ENCODE results near the gene SERPINA5. TPM values are rescaled to one million over a fixed set of nuclear protein-coding genes. Genes with fewer than 3 reads are reported as not detected.
A peak's percentile ranks its signal among the peaks of the same experiment; 100 is the strongest.
"Not testable (repeated sequence)": the region's sequence is repeated elsewhere in the genome, so short reads cannot be mapped to it uniquely, and the experiment has no call there.

Gene SERPINA5
- total RNA-seq, 2 donors from 2014 or later = 4.4 to 6.8 TPM

- Histone ChIP-seq H3K27me3 (replicated peaks; ENCODE audit: insufficient read depth) (no peaks in the 10 kb centered on the region), H3K9me3 (no peaks in the 10 kb centered on the region), H3K4me3 (no peak overlapping the region), H3K27ac (peak overlapping the region; percentile 83 to 84), H3K4me1 (ENCODE audit: control insufficient read depth in 1 of 2, low read depth in 2 of 2) (peaks cover 23 to 47% of the 10 kb centered on the region in 2 donors), H3K36me3 (no peaks in the 10 kb centered on the region)
- DNase-seq (ENCODE audit: low spot score) = peak; percentile 43
- ATAC-seq (ENCODE audit: insufficient number of reproducible peaks, low FRiP score, low read depth) = peak; percentile 88
- no peak for TF ChIP-seq CTCF (IDR thresholded peaks at IDR 0.05)
Observed at GRCh38 chr14:94601884-94602391, 20.7 kb downstream of the SERPINA5 start.

- no peak overlapping the region for H3K4me3 ChIP-seq
- peak overlapping the region; percentile 83 to 84 for H3K27ac ChIP-seq
- DNase-seq (ENCODE audit: low spot score) (no peak), ATAC-seq (ENCODE audit: insufficient number of reproducible peaks, low FRiP score, low read depth) (no peak)
- H3K27me3 ChIP-seq (replicated peaks; ENCODE audit: insufficient read depth) = no peaks in the 10 kb centered on the region
- no peak for TF ChIP-seq CTCF (IDR thresholded peaks at IDR 0.05)
- no peaks in the 10 kb centered on the region for H3K9me3 ChIP-seq
- peaks cover 23 to 47% of the 10 kb centered on the region in 2 donors for H3K4me1 ChIP-seq (ENCODE audit: control insufficient read depth in 1 of 2, low read depth in 2 of 2)
- no peaks in the 10 kb centered on the region for H3K36me3 ChIP-seq
Observed at GRCh38 chr14:94602722-94603121, 21.5 kb downstream of the SERPINA5 start.

- DNase-seq (ENCODE audit: low spot score) (no peak), ATAC-seq (ENCODE audit: insufficient number of reproducible peaks, low FRiP score, low read depth) (no peak)
- no peak for TF ChIP-seq CTCF (IDR thresholded peaks at IDR 0.05)
- Histone ChIP-seq H3K27me3 (replicated peaks; ENCODE audit: insufficient read depth) (no peaks in the 10 kb centered on the region), H3K9me3 (no peaks in the 10 kb centered on the region), H3K4me1 (ENCODE audit: control insufficient read depth in 1 of 2, low read depth in 2 of 2) (peaks cover 7 to 26% of the 10 kb centered on the region in 2 donors), H3K27ac (no peak overlapping the region), H3K36me3 (no peaks in the 10 kb centered on the region), H3K4me3 (no peak overlapping the region)
Observed at GRCh38 chr14:94605361-94605760, 24.1 kb downstream of the SERPINA5 start.

DNA sequence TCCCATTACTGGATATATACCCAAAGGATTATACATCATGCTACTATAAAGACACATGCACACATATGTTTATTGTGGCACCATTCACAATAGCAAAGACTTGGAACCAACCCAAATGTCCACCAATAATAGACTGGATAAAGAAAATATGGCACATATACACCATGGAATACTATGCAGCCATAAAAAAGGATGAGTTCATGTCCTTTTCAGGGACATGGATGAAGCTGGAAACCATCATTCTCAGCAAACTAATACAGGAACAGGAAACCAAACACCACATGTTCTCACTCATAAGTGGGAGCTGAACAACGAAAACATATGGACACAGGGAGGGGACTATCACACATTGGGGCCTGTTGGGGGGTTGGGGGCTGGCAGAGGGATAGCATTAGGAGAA lies 27.7 kb downstream of the SERPINA5 start:
- not testable (repeated sequence) for H3K4me3 ChIP-seq; H3K36me3 ChIP-seq; DNase-seq (ENCODE audit: low spot score); H3K4me1 ChIP-seq (ENCODE audit: control insufficient read depth in 1 of 2, low read depth in 2 of 2); H3K27me3 ChIP-seq (replicated peaks; ENCODE audit: insufficient read depth); H3K9me3 ChIP-seq; ATAC-seq (ENCODE audit: insufficient number of reproducible peaks, low FRiP score, low read depth); H3K27ac ChIP-seq

DNA sequence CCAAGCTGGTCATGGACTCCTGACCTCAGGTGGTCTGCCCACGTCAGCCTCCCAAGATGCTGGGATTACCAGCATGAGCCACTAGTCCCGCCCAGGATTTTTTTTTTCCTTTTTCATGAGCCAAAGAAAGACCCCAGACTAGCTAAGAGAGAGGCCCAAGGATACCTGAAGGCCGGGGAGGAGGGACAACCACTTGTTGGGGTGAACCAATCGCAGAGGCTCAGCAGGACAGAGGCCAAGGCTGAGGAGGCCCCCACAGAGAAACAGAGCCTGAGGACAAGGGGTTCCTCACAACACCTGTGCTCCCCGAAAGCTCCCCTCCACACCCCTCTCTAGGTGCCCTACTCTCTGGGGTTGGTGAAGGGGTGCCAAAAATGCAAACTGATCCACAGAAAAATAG lies 30.0 kb downstream of the SERPINA5 start:
- no peak for DNase-seq (ENCODE audit: low spot score)
- Histone ChIP-seq H3K4me1 (ENCODE audit: control insufficient read depth in 1 of 2, low read depth in 2 of 2) (no peaks in the 10 kb centered on the region), H3K9me3 (no peaks in the 10 kb centered on the region), H3K4me3 (no peak overlapping the region), H3K27me3 (replicated peaks; ENCODE audit: insufficient read depth) (no peaks in the 10 kb centered on the region), H3K36me3 (no peaks in the 10 kb centered on the region), H3K27ac (no peak overlapping the region)
- no peak for ATAC-seq (ENCODE audit: insufficient number of reproducible peaks, low FRiP score, low read depth)
- TF ChIP-seq CTCF (IDR thresholded peaks at IDR 0.05) = no peak

DNA sequence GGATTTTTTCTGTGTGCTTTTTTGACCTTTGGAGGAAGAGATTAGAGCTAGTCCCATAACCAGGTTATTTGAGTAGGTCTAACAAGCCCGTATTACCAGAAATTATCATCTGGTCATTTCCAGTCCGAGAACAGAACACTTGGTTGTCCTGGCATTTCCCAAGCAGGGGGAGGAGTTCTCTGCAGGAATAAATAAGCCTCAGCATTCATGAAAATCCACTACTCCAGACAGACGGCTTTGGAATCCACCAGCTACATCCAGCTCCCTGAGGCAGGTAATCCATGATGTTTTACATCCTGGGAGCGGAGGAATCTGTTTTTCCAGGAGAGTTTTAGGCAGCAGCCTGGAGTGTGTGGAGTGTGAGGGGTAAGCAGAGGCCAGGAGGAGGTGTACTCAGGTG lies 30.9 kb downstream of the SERPINA5 start, which contains the start of gene SERPINA3:
TSS of gene SERPINA3 (plus strand) at position 218 of the 400 bp plus-strand sequence. CDS start 2,051 bp downstream, outside the sequence.
- no peaks in the 10 kb centered on the region for H3K4me1 ChIP-seq (ENCODE audit: control insufficient read depth in 1 of 2, low read depth in 2 of 2)
- no peak for TF ChIP-seq CTCF (IDR thresholded peaks at IDR 0.05)
- no peaks in the 10 kb centered on the region for H3K27me3 ChIP-seq (replicated peaks; ENCODE audit: insufficient read depth)
- H3K36me3 ChIP-seq = no peaks in the 10 kb centered on the region
- H3K4me3 ChIP-seq = no peak within 1 kb of the TSS
- no peak within 1 kb of the TSS for H3K27ac ChIP-seq
- ATAC-seq (ENCODE audit: insufficient number of reproducible peaks, low FRiP score, low read depth) (no peak), DNase-seq (ENCODE audit: low spot score) (no peak)
- no peaks in the 10 kb centered on the region for H3K9me3 ChIP-seq

All from thoracic aorta (tissue), 2 donors.